HG03196 (cell line): ENCODE measurements around the gene NPTXR.
"Not testable (repeated sequence)": the region's sequence is repeated elsewhere in the genome, so short reads cannot be mapped to it uniquely, and the experiment has no call there.

Source experiments
- ATAC-seq: cut with Tn5 transposase; IDR thresholded peaks from one replicate; pipeline ENCODE4 v1.9.1; 2021; ENCODE audit not compliant: unreplicated experiment

NPTXR gene

GRCh38 chr22:38832005-38832978, 11.5 kb downstream of the NPTXR start:
- ATAC-seq = no peak

- ATAC-seq = no peak
Observed at GRCh38 chr22:38831166-38831945, 12.5 kb downstream of the NPTXR start.

- ATAC-seq = no peak
Observed at GRCh38 chr22:38830845-38831108, 13.1 kb downstream of the NPTXR start.

GRCh38 chr22:38830026-38830844, 13.6 kb downstream of the NPTXR start:
- no peak for ATAC-seq

- ATAC-seq = no peak
Observed at GRCh38 chr22:38829485-38829884, 14.3 kb downstream of the NPTXR start.

DNA sequence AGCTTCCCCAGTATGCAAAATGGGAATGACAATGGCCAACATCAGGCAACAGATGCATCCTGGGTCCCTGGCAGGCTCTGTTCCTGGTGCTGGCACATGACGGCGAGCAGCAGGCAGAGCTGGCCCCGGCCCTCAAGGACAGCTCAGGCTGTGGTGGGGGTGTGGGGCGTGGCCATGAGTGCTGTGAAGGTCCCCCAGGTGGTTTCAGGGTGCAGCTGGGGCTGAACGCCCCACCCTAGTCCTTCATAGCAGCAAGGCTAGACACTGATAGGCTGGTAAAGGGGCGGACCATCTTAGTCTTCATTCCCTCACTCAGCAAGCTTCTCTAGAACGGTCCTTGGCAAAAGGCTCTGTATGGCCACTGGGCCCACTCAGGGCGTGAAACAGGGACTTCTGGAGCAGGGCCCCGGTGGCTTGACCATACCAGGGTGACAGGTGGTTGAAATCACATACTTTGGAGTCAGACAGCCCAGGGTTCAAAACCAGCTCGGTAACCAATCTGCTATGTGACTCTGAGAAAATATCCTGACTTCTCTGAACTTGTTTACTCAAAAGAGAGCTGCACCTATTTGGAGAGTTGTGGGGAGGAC, 15.1 kb downstream of the NPTXR start:
- no peak for ATAC-seq

- no peak for ATAC-seq
Observed at GRCh38 chr22:38828191-38828590, 15.6 kb downstream of the NPTXR start.

GRCh38 chr22:38827510-38827909, 16.3 kb downstream of the NPTXR start:
- ATAC-seq = no peak

- ATAC-seq = no peak
Observed at GRCh38 chr22:38826801-38827200, 17.0 kb downstream of the NPTXR start.

DNA sequence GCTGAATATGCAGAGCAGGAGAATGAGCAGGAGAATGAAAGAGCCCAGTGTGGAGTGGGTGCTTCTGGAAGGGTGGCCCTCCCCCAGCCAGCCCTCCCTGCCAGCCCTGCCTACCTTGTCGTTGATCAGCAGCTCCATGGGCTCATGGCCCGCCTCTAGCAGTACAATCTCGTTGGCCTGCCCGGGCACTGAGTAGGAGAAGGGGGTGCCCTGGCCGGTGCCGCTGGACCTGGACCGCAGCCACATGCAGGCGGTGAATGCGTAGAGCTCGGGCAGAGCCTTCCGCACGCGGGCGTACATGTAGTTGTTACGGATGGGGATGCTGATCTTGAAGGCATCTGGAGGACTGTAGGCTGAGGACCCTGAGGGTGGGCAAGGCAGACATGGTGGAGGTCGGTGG, 17.4 kb downstream of the NPTXR start:
- ATAC-seq = no peak

- ATAC-seq = no peak
Observed at GRCh38 chr22:38824585-38824984, 19.2 kb downstream of the NPTXR start.

GRCh38 chr22:38823637-38824036, 20.2 kb downstream of the NPTXR start:
- no peak for ATAC-seq

DNA sequence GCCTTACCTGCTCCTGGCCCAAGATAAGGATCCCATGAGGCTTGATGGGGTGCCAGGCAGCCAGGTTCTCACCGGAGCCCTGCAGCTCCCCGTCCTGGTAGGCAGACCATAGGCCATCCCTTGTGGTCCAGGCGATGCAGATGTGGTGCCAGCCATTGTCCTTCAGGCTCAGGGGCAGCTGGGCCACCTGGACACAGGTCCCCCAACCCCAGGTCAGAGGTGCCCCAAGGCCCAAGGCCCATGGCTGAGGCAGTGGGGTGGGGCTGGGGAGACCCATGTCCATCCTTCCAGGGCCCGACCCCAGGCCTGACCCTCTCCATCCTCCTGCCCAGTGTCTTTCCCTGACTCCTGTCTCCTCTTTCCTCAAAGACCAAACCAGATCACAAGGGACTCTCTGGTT, 20.8 kb downstream of the NPTXR start:
- no peak for ATAC-seq

GRCh38 chr22:38820020-38820419, 23.8 kb downstream of the NPTXR start:
- ATAC-seq = no peak

DNA sequence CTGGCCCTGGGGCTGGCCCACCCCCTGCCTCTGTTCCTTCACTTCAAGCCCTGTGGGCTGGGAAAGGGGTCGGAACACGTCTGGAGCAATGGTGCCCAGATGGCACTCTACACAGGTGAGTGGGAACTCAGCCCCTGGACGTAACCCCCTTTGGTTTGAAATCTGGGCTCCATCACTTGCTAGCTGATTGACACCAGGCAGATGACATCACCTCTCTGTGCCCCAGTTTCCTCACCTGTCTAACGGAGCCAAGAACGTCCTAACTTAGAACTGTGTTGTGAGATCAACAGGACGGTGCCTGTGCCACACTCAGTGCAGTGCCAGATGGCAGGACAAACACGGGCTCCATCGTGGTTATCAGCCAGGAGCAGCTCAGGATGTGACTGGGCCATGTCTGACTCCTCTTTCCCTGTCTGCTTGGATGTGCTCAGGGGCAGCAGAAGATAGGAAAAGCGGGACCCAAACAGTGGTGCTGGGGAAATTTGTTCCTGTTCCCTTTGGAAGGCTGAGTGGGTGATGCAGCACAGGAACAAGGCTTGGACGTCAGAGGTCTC, 24.4 kb downstream of the NPTXR start:
- no peak for ATAC-seq

DNA sequence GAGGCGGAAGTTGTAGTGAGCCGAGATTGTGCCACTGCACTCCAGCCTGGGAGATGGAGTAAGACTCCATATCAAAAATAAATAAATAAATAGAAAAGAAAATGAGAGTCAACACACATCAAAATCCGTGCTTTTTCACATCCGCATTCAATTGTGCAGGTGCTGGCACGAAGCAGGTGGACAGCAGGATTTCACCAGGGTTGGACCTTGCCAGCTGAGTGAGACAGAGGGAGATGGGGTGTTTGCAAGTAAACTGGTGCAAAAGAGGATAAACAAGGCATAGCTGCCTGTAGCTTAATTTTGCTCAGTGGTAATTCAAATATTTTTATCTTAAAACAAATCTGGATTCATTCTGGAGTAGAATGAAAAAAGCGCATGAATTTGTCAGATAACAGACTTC, 26.6 kb downstream of the NPTXR start:
- ATAC-seq = no peak

GRCh38 chr22:38815842-38816241, 28.0 kb downstream of the NPTXR start:
- ATAC-seq = no peak

- ATAC-seq = no peak
Observed at GRCh38 chr22:38811241-38811640, 32.6 kb downstream of the NPTXR start.

- ATAC-seq = not testable (repeated sequence)
Observed at GRCh38 chr22:38805041-38805593, 38.7 kb downstream of the NPTXR start.

DNA sequence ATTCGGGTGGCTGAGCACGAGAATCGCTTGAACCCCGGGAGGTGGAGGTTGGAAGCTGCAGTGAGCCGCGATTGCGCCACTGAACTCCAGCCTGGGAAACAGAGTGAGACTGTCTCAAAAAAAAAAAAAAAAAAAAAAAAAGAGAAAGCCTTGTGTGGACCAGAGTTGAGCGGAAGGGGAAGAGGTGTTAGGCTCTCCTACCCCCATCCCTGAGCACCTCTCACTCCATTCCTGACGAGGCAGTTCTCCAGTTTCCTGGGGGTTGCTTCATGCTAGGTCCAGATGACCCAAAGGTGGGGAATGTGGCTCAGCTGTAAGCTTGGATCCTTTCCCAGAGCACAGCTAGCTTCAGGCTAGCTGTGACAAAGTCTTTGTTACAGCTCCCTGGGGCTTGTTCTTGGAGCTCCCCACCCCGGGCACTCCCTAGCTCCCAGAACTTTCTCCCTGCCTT, 41.1 kb downstream of the NPTXR start:
- no peak for ATAC-seq
